NCI-H1105 treated with DMSO at 0.1 percent for 48 hours (cell line): ENCODE results near the gene LAPTM5.
"Not testable (repeated sequence)": the region's sequence is repeated elsewhere in the genome, so short reads cannot be mapped to it uniquely, and the experiment has no call there.

Source experiments
- DNase-seq: peaks from one replicate; lab custom pipeline; 2025; lab: John Stamatoyannopoulos, UW

LAPTM5 gene, protein sequence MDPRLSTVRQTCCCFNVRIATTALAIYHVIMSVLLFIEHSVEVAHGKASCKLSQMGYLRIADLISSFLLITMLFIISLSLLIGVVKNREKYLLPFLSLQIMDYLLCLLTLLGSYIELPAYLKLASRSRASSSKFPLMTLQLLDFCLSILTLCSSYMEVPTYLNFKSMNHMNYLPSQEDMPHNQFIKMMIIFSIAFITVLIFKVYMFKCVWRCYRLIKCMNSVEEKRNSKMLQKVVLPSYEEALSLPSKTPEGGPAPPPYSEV

DNA sequence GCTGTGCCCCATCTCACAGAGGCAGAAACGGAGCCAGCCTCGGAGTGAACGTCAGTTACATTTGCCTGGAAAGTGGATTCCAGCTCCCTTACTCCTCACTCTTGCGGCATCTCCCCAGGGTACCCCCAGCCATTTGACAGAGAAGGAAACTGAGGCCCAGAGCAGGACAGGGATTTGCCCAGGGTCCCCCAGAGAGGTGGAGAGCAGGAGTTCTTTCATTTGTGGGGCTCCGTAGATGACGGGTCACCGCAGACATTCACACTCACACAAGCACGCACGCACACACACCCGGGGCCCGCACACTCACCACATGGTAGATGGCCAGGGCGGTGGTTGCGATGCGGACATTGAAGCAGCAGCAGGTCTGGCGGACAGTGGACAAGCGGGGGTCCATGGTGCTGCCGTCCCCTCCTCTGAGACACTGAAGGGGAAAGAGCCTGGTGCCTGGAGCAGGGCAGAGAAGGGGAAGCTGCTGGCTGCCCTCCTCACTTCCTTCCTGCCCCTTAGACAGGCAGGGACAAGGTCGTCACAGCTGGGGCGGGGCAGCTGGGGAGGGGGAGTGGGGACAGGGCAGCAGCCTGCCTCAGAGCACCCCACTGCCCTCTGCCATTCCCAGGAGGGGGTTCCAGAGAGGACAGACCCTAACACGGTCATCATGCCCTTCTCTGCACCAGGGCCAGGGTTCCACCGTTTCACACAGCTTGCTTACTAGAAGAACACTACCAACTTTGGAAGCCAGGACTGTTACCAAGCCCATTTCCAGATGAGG, at the start of gene LAPTM5:
Gene LAPTM5 (minus strand): TSS at position 423 of the 769 bp plus-strand sequence. CDS start 29 bp downstream, at position 394.
- DNase-seq, result no peak

DNA sequence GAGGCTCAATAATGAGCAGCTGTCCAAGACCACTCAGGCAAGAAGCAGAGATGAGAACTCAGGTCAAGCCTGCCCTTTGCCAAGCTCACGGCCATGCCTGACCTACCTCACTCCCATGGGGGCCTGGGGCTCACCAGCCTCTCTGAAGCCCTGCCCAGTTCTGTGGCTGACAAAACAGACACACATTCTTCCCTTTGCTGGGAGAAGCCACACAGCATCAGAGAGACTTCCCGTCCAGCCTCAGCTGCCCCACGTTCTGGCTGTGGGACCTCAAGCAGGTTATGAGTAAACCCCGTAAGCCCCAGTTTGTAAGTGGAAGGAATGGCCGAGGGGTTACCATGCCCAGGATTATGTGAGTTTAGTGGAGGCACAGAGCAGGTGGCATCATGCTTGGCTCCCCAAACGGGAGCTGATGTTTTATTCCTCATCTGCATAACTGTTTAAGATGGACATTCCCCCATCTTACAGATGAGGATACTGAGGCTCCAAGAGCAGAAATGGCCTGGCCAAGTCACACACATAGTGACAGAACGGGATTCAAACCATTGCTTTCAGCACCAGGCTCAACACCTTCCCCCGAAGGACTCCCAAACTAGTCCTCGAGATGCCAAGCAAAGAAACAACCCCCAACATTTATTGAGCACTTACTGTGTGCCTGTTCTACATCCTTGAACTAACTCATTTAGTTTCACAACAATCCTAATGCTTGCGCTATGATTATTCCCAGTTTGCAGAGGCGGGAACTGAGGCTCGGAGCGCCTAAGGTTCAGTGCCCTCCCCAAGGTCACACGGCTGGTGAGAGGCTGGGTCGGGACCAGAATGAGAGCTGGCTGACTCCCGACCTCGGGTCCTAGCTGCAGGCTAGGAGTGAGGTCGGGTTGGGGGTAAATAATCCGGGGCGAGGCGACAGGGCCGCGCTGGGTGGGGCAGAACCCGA, 49.1 kb upstream of the LAPTM5 start:
- DNase-seq, result no peak

DNA sequence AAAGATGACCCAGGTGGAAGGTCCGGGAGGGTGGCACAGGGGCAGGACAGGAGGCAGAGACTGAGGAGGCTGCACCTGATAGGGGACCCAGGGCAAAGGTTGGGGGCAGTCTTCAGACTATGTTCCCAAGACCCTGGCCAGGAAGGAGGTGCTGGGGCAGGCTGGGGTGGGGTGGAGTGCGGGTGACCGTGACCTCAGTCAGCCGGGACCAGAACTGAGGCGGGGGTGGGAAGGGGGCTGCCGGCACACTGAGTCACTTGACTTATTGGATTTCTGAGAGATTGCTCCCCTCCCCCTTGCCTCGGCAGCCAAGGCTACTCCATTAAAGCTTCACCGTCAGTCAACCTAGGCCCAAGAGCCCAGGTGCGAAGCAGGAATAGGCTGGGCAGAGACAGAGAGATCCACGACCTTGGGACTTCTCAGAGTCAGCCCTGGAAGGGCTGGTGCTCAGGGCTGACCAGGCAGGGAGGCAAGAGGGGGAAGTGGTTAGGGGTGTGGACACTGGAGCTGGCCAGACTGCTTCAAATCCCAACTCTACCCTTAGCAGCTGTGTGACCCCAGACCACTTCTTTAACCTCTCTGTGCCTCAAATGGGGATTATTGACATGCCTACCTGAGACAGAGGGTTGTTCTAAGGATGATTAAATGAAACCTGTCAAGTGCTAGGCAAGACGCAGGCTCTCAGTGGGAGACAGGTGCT, 47.9 kb upstream of the LAPTM5 start:
- no peak for DNase-seq

DNA sequence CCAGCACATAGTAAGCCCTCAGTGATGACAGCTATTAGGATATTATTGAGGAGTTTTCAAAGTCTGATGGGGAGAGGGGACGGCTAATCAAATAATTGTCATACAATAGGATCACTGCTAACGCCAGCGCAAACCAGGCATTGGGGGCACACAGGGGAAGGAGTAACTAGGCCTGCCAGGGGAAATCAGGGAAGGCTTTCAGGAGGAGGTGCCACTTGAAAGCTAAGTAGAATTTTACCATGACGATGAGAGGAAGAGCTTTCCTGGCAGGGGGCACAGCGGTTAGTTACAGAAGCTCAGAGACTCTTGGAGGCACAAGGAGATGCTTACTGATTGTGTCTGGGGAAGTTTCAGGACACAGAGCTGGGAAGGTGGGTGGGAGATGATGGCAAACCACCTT, 47.2 kb upstream of the LAPTM5 start:
- DNase-seq, result no peak

DNA sequence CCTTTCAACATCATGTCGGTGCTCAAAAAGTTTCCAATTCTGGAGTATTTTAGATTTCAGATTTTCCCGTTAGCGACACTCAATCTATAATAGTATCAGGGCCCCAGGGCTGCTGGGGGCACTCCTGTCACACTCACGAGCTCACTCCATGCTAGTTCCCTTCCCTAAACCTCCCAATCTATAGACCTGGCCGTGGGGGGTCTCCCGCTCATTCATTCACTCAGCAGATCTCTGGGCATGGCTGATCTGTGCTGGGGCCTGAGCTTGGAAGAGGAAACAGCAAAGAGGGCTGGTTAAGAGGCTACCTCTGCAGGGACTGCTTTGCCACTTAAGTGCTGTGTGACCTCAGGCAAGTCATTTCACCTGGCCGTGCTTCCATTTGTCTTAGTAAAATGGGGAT, 46.8 kb upstream of the LAPTM5 start:
- DNase-seq, result no peak

DNA sequence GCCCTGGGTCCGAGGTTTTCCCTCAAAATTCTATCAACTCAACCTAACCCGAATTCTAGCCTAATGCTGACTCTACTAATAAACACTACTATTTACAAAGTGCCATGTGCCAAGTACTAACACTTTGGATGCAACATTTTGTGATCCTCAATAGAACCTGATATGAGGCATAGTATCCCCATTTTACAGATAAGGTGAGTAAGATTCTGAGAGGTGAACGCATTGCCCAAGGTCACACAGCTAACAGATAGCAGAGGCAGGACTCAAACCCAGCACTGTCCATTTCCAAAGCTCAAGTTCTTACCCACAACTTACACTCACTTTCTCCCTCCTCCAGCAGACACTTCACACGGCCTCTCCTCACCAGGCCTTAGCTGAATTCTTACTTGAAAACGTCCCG, 46.0 kb upstream of the LAPTM5 start:
- DNase-seq, result no peak

DNA sequence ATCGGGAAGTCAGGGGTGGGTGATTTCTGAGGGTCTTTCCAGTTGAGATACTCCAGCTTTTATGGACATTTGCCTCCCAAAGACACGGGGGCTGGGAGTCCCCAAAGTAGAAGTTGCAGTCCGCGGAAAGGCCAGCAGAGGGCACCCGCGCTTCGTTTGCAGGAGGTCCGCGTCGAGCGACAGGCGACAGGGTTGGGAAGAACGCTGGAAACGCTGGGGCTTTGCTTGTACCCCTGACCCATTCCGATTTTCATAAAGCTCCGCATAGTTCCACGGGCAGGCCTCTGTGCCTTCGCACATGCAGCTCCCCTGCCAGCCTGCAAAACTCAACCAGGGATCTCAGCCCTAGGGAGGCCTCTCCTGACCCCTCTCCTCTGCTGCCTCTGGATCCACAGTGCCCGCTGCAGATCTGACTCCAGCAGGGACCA, 44.2 kb upstream of the LAPTM5 start:
- peak; percentile 63 for DNase-seq

DNA sequence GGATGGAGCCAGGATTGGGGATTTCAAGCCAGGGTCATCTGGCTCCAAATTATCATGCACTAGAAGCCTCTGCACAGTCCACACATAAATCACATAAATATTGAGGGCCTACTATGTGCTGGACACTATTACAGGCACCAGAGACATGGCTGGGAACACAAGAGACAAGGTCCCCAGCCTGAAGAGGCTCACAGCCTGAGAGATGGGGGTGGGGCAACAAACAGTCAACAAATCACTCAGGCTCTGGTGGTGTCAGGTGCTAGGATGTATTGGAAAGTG, 41.6 kb upstream of the LAPTM5 start:
- DNase-seq, result no peak

DNA sequence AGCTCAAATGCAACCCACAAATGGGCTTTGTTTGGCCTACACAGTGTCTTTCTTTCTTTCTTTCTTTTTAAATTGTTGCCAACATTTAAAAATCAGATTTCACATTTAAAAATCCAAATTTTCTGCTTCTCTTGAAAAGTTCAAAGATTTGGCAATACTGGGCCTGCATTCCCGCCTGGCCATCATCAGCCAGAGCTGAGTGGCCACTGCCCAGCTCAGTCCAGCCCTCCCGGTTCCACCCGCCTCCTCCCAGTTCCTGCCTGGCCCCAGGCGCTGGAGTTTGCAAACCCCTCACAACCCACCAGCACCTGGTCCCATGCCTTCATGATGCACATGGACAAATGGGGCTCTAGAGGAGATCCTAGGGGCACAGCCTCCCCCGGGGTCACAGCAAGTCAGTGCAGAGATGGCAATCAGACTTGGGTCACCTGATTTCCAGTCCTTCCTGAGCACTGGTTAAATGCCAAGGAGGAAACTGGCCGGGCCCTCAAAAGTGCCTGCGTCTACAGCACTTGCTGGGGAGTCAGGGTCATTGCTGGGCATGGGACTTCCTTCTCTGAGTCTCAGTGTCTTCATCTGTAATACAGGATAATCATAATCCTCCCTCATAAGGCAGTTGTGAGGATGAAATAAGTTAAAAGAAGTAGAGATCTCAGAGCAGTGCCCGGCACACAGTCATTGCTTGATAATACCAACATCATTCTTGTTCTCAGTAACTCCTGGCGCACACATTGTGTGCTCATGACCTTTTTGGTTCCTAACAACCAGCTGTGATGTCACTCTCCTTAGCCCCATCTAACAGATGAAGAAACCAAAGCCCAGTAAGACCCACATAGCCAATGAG, 41.0 kb upstream of the LAPTM5 start:
- DNase-seq, result no peak

DNA sequence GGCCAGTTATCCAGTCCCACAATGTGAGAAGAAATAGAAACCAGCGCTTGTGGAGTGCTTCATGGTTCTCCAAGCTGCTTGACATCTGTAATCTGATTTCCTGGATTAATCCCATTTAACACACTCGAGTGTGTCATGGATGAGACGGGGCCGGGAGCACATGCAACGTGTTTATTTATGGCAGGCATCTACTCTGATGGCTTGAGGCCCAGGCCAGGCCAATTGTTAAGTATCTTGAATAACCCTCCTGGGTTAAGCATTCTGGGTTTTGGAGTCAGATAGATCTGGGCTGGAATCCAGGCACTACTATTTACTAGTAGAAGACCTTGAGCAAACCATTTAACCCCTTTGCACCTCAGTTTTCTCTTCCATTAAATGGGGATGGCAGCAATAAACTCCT, 37.5 kb upstream of the LAPTM5 start:
- DNase-seq, result no peak

DNA sequence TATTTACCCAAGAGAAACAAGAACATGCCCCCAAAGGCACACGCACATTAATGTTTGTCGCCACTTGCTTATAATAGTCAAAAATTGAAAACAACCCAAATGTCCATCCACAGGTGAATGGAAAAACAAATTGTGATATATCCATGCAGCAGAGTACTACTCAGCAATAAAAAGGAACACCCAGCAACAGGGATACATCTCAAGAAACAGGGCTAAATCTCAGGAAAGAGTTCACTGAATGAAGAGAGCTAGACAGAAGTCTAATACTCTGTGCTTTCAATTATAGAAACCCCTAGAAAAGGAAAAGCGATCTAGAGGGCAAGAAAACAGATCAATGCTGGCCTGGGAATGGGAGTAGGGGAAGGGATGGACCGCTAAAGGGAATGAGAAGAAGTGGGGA, 36.7 kb upstream of the LAPTM5 start:
- no peak for DNase-seq

DNA sequence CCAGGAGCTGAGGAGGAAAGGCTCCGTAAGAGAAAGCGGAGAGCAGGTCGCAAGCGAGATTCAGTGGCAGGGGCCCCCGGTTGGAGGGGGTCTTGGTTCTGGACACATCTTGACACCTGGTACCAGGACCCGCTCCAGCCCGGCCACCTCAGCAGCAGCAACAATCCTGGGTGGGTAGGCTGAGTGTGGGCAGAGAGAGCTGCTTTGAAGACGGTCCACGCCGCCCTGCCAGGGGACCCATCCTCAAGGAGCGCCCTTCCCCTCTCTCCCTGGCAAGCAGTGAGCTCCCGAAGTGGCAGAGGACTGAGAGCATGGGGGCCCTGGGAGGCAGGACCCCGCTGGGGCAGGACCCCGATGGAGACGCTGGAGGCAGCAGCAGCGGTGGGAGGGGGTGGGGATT, 35.6 kb upstream of the LAPTM5 start:
- no peak for DNase-seq

DNA sequence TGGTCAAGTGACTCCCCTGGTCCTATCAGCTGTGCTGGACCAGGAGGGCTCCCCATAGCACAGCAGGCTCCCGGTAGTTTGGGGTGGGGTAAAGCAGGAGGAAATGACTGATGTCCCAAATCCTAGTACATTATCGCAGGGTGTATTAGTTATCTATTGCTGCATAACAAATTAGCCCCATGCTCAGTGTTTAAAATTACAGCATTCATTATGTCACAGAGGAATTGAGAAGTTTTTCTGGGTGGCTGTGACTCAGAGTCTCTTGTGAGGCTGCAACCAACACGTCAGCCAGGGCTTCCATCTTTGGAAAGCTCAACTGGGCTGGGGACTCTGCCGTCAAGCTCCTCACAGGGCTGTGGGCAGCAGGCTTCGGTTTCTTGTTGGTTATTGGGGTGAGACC, 34.3 kb upstream of the LAPTM5 start:
- DNase-seq, result no peak

DNA sequence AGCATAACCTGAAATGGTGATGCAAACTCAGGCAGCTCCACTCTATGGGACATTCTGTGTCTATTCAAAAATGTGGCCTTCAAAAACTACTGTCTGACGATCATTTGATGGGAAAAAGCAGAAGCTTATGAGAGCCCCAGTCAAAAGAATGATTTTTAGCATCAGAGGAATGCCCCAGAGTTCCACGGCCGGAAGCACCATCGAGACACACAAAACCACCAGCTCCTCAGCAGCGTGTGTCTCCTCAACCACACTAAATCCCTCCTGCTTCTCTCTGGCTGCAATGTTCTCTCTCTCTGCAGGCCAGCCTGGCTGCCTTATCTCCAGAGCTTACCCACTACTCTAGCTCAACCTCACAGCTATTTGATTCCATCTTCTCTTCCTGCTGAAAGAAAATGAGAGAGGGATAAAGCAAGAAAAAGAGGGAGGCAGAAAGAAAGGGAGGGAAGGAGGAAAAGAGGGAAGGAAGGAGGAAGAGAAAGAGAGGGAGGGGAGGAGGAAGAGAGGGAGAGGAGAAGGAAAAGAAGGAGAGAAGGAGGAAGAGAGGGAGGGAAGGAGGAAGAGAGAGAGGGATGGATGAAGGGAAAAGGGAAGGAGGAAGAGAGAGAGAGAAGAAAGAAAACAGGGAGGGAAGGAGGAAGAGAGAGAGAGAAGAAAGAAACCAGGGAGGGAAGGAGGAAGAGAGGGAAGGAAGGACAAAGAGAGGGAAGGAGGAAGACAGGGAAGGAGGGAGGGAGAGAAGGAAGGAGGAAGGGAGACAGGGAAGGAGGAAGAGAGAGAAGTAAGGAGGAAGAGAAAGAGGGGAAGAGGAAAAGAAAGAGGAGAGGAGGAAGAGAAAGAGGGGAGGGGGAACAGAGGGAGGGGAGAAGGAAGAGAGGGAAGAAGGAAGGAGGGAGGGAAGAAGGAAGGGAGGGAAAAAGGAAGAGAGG, 33.5 kb upstream of the LAPTM5 start:
- DNase-seq, result no peak

DNA sequence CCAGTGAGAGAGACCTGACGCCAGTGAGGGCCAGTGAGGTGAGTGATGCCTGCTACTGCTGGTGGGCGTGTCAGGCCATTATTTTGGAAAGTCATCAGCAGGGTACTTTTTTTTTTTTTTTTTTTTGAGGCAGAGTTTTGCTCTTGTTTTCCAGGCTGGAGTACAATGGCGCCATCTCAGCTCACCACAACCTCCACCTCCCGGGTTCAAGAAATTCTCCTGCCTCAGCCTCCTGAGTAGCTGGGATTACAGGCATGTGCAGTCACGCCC, 32.6 kb upstream of the LAPTM5 start:
- not testable (repeated sequence) for DNase-seq

DNA sequence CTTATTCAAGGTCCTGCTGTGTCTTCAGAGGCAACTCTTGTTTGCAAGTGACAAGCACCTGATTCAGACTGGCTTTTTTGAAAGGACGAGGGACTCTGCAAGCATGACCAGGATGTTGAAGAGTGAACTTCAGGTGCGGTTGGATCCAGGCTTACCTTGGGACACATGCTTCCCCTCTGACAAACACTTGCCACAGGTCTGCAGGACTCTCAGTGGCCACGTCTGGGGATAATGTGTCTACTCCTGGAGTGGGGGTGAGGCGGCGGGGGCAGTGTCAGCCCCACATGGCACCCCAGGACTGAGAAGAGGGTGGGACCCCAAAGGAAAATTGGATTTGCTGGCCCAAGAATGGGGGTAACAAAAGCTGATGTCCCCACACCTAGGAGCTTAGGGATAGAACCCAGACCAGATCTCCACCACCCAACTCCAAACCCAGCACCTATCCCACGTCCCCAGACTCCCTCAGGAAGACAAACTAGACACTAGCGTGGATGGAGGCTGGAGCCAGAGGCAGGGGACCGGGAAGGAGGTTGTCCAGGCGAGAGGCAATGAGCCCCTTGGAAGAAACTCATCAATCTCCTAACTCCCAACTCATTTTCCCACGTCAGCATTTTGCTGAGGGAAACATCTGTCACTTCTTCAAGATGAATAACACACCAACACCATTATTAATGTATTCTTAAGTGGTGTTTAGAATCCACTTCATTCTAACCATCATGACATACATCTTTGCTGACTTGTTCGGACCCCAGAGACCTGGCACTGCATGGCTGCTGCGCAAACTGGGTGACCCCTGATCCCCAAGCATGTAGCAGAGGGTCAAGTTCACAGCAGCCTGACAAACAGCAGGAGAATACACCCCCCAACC, 32.0 kb upstream of the LAPTM5 start:
- no peak for DNase-seq

DNA sequence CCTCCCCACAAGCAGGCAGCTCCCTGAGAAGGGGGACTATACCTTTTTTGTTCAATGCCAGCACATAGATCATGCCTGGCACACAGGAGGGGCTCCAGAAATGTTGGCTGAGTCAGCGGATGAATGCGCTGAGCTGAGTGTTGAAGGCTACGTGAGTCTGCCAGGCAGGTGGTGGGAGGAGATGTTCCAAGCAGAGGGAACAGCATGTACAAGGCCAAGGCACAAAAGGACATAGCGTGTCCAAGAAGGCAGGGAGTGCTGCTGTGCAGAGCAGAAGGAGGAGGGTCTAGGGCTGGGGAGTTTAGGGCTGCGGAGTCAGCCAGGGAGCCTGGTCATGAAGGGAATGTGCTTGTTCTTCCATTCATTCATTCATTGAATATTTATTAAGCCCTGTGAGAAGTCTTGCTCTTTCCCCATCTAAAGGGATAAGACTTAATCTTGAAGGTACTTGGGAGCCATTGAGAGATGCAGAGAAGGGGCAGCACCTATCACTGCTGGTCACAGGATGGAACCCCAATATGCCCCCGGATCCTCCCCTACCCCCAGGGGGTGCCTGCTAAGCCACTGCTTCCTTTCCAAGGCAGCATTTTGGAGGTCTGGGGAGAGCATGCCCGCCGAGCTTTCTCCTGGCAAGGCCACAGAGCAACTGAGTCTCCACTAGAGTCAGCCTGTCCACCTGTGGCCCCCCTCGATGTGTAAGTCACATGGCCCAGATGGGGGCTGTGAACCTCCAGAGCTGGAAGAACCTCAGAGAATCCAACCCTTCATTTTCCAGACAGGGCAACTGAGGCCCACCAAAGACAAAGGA, 31.2 kb upstream of the LAPTM5 start:
- DNase-seq, result no peak

DNA sequence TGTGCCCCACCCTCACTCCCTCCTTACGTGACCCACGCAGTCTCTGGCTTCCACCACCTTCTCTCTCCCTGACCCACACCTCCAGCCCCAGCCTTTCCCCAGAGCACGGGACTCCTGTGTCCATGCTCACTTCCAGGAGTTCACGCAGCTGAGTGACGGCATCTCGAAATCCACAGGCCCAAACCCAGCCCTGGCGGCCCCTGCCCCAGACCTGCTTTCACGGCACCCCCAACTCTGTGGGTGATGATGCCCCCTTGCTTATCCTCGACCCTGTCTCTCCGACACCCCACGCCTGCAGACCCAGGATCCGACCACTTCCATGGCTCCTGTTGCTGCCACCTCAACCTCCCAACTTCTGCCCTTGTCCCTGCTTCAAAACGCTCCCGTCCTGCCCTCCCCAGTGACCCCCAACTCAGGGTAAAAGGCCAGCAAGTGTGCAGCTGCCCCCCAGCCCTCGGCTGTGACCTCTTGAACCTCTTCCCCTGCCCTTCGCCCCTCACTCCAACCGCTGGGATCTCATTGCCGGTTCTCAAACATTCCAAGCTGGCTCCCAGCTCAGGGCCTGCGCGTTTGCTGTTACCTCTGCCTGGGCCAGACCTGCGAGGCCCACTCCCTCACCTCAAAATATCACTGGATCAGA, 30.4 kb upstream of the LAPTM5 start:
- no peak for DNase-seq
